Measurements from ENCODE around the gene RAD18. TPM values are rescaled to one million over a fixed set of nuclear protein-coding genes. Genes with fewer than 3 reads are reported as not detected.

The RAD18 gene
- total RNA-seq, 4 donors from 2014 or later, result 5.3 to 17.6 (median 11.6) TPM

- Histone ChIP-seq H3K27ac (no peak overlapping the region), H3K4me1 (no peaks in the 10 kb centered on the region), H3K27me3 (no peaks in the 10 kb centered on the region), H3K36me3 (no peaks in the 10 kb centered on the region), H3K9me3 (no peaks in the 10 kb centered on the region), H3K4me3 (no peak overlapping the region)
- TF ChIP-seq POLR2A (IDR thresholded peaks at IDR 0.05) (no peak), CTCF (IDR thresholded peaks at IDR 0.05) (no peak)
- no peak for DNase-seq
- intact Hi-C loops (cut with DNase I; ENCODE audit: low total_unique reads), result no loop called here
Measured at GRCh38 chr3:8852511-8852910, 110.8 kb downstream of the RAD18 start.

- DNase-seq, result no peak
- Histone ChIP-seq H3K27ac (no peak overlapping the region), H3K9me3 (no peaks in the 10 kb centered on the region), H3K27me3 (no peaks in the 10 kb centered on the region), H3K4me3 (no peak overlapping the region), H3K36me3 (no peaks in the 10 kb centered on the region), H3K4me1 (no peaks in the 10 kb centered on the region)
- TF ChIP-seq CTCF (IDR thresholded peaks at IDR 0.05) (no peak), POLR2A (IDR thresholded peaks at IDR 0.05) (no peak)
- intact Hi-C loops (cut with DNase I; ENCODE audit: low total_unique reads), result no loop called here
Measured at GRCh38 chr3:8851703-8852102, 111.6 kb downstream of the RAD18 start.

- no peak for DNase-seq
- intact Hi-C loops (cut with DNase I; ENCODE audit: low total_unique reads), result no loop called here
- Histone ChIP-seq H3K27me3 (no peaks in the 10 kb centered on the region), H3K36me3 (no peaks in the 10 kb centered on the region), H3K9me3 (no peaks in the 10 kb centered on the region), H3K4me3 (no peak overlapping the region), H3K4me1 (no peaks in the 10 kb centered on the region), H3K27ac (no peak overlapping the region)
- no peak for TF ChIP-seq CTCF (IDR thresholded peaks at IDR 0.05)
- TF ChIP-seq POLR2A (IDR thresholded peaks at IDR 0.05), result no peak
Measured at GRCh38 chr3:8848696-8849131, 114.6 kb downstream of the RAD18 start.

- Histone ChIP-seq H3K36me3 (no peaks in the 10 kb centered on the region), H3K4me3 (no peak overlapping the region), H3K9me3 (no peaks in the 10 kb centered on the region), H3K27ac (no peak overlapping the region), H3K4me1 (no peaks in the 10 kb centered on the region), H3K27me3 (no peaks in the 10 kb centered on the region)
- DNase-seq, result no peak
- intact Hi-C loops (cut with DNase I; ENCODE audit: low total_unique reads), result no loop called here
- TF ChIP-seq POLR2A (IDR thresholded peaks at IDR 0.05), result no peak
- no peak for TF ChIP-seq CTCF (IDR thresholded peaks at IDR 0.05)
Measured at GRCh38 chr3:8847317-8847716, 116.0 kb downstream of the RAD18 start.

GRCh38 chr3:8846176-8846575, 117.1 kb downstream of the RAD18 start:
- Histone ChIP-seq H3K36me3 (no peaks in the 10 kb centered on the region), H3K4me3 (no peak overlapping the region), H3K27ac (no peak overlapping the region), H3K9me3 (no peaks in the 10 kb centered on the region), H3K4me1 (no peaks in the 10 kb centered on the region), H3K27me3 (no peaks in the 10 kb centered on the region)
- intact Hi-C loops (cut with DNase I; ENCODE audit: low total_unique reads), result no loop called here
- no peak for DNase-seq
- no peak for TF ChIP-seq CTCF (IDR thresholded peaks at IDR 0.05)
- no peak for TF ChIP-seq POLR2A (IDR thresholded peaks at IDR 0.05)
